Left lung (tissue), 10 donors: ENCODE data around the gene FOCAD. TPM values are rescaled to one million over a fixed set of nuclear protein-coding genes. Genes with fewer than 3 reads are reported as not detected.

Source experiments
- ATAC-seq: fragments of 200-7000 bp; cut with Tn5 transposase; one replicate; pipeline ENCODE4 v1.9.1; 2020; ENCODE audit warnings: moderate library complexity
- DNase-seq, 4 donors: peaks; one replicate each; pipeline ENCODE4 v3.0.0-alpha.2; 2013 to 2020
- H3K27ac ChIP-seq, 2 donors: fragments of 200-600 bp; sonication (generic) in 1 of 2; one replicate each; pipeline versions ENCODE4 v1.5.0 to v1.8.0; 2020 to 2021
- H3K27me3 ChIP-seq, 2 donors: fragments of 200-600 bp; sonication (generic) in 1 of 2; one replicate each; pipeline versions ENCODE4 v1.5.0 to v1.8.0; 2020 to 2021
- H3K36me3 ChIP-seq, 2 donors: fragments of 200-600 bp; sonication (generic) in 1 of 2; one replicate each; pipeline versions ENCODE4 v1.5.0 to v1.8.0; 2020 to 2021
- H3K4me1 ChIP-seq, 2 donors: fragments of 200-600 bp; one replicate each; pipeline ENCODE4 v1.8.0; 2021
- H3K4me3 ChIP-seq, 2 donors: fragments of 200-600 bp; sonication (generic) in 1 of 2; one replicate each; pipeline versions ENCODE4 v1.5.0 to v1.8.0; 2020 to 2021; ENCODE audit warnings: mild to moderate bottlenecking in 1 of 2
- H3K9me3 ChIP-seq, 2 donors: fragments of 200-600 bp; sonication (generic) in 1 of 2; one replicate each; pipeline versions ENCODE4 v1.5.0 to v1.8.0; 2020 to 2021
- intact Hi-C, 2 donors: fragments of 100-400 bp; cut with DNase I; formaldehyde crosslinking; loops; one replicate each; pipeline versions ENCODE4 v1.11.2 to v1.14.2; 2022
- polyA plus RNA-seq, 6 donors: library from polyadenylated mRNA; unstranded; fragments of 120-200 nt; gene quantifications; one replicate each; pipeline ENCODE4 v1.2.1, GENCODE V29; 2013; ENCODE audit not compliant: insufficient read length in 6 of 6
- total RNA-seq, 2 donors: library from RNA; stranded (reverse); fragmentation: NEBNext Ultra II Directional; extraction: Animal tissue kit (Norgen Biotek cat#: 25700); gene quantifications; one replicate each; pipeline ENCODE4 v1.2.1, GENCODE V29; 2021
- TF ChIP-seq, protein P1 (sequence below), 2 donors: fragments of 200-600 bp; sonication (generic) in 1 of 2; IDR thresholded peaks; one replicate each; pipeline versions ENCODE4 v1.5.0 to v1.8.0; 2021; ENCODE audit warnings: antibody characterized with exemption in 2 of 2
- donor health status: DM: no; HTN: yes; CAD: no.
- donor health status: DM: no; HTN: no; CAD: no.

The FOCAD gene
- total and polyA plus RNA-seq, 8 donors, result 23.6 to 43.1 (median 29.9) TPM

DNA sequence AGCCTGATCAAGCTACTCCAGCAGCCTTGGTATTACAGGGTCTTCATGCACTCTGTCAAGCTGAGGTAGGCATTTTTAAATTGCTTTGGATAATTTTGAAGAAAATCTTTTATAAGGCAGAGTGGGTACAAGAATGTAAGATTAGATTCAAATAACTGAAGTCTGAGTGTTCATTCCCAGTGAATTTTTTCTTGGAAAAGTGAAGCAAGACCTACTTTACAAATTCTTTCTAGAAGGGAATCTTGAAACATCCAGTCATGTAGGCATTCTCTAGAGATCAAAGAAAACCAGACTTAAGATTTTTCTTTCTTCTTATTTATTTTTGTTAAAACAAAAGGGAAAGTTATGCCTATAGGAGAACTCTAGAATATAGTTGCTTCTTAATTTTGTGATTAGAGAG lies 139.0 kb downstream of the FOCAD start:
- peaks cover 0 to 13% of the 10 kb centered on the region in 2 donors for H3K36me3 ChIP-seq
- no peaks in the 10 kb centered on the region for H3K9me3 ChIP-seq
- H3K4me3 ChIP-seq, result no peak overlapping the region
- H3K27me3 ChIP-seq, result no peaks in the 10 kb centered on the region
- DNase-seq (no peak), ATAC-seq (no peak)
- no peaks in the 10 kb centered on the region for H3K4me1 ChIP-seq
- TF ChIP-seq, protein P1, sequence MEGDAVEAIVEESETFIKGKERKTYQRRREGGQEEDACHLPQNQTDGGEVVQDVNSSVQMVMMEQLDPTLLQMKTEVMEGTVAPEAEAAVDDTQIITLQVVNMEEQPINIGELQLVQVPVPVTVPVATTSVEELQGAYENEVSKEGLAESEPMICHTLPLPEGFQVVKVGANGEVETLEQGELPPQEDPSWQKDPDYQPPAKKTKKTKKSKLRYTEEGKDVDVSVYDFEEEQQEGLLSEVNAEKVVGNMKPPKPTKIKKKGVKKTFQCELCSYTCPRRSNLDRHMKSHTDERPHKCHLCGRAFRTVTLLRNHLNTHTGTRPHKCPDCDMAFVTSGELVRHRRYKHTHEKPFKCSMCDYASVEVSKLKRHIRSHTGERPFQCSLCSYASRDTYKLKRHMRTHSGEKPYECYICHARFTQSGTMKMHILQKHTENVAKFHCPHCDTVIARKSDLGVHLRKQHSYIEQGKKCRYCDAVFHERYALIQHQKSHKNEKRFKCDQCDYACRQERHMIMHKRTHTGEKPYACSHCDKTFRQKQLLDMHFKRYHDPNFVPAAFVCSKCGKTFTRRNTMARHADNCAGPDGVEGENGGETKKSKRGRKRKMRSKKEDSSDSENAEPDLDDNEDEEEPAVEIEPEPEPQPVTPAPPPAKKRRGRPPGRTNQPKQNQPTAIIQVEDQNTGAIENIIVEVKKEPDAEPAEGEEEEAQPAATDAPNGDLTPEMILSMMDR (IDR thresholded peaks at IDR 0.05), result no peak
- intact Hi-C loops, result no loop called here
- no peak overlapping the region for H3K27ac ChIP-seq

GRCh38 chr9:20831028-20831427 lies 147.0 kb downstream of the FOCAD start:
- no peaks in the 10 kb centered on the region for H3K27me3 ChIP-seq
- DNase-seq, result no peak
- no peaks in the 10 kb centered on the region for H3K36me3 ChIP-seq
- peaks cover 0 to 9% of the 10 kb centered on the region in 2 donors for H3K4me1 ChIP-seq
- intact Hi-C loops, result no loop called here
- H3K4me3 ChIP-seq, result no peak overlapping the region
- H3K9me3 ChIP-seq, result peaks cover 0 to 2% of the 10 kb centered on the region in 2 donors
- H3K27ac ChIP-seq, result no peak overlapping the region
- TF ChIP-seq, protein P1 (IDR thresholded peaks at IDR 0.05), result no peak
- no peak for ATAC-seq

- H3K27ac ChIP-seq, result no peak overlapping the region
- H3K9me3 ChIP-seq, result peaks cover 0 to 2% of the 10 kb centered on the region in 2 donors
- ATAC-seq, result no peak
- no peak overlapping the region for H3K4me3 ChIP-seq
- TF ChIP-seq, protein P1 (IDR thresholded peaks at IDR 0.05), result no peak
- H3K36me3 ChIP-seq, result no peaks in the 10 kb centered on the region
- no peaks in the 10 kb centered on the region for H3K27me3 ChIP-seq
- peaks cover 0 to 12% of the 10 kb centered on the region in 2 donors for H3K4me1 ChIP-seq
- no peak for DNase-seq
- intact Hi-C loops, result no loop called here
These were observed 148.7 kb downstream of the FOCAD start for GRCh38 chr9:20832775-20833174.

- ATAC-seq (peak; percentile 88), DNase-seq (peak in 1 of 4 donors; percentile 34)
- H3K4me1 ChIP-seq, result peaks cover 0 to 12% of the 10 kb centered on the region in 2 donors
- no peaks in the 10 kb centered on the region for H3K9me3 ChIP-seq
- intact Hi-C loops, result no loop called here
- TF ChIP-seq, protein P1 (IDR thresholded peaks at IDR 0.05), result no peak
- H3K36me3 ChIP-seq, result no peaks in the 10 kb centered on the region
- no peaks in the 10 kb centered on the region for H3K27me3 ChIP-seq
- H3K4me3 ChIP-seq, result no peak overlapping the region
- H3K27ac ChIP-seq, result no peak overlapping the region
These were observed 151.6 kb downstream of the FOCAD start for GRCh38 chr9:20835377-20836286.

DNA sequence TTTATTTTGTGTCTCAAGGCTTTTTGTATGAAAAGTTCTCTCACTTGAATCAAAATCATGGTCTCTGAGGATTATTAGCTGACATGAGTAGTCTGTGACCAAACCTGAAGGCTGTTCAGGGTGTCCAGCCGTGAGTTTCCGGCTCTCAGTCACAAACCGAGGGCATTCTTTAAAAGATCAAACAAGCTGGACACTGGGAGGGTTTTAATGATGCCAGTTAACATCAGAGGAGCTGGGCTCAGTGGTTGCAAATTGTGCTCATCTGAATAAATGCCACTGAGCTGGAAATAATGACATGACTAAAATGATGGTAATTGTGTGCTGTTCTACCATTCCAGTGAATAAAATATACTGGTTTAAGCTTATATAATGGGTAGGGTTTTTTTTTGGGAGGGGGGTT lies 153.1 kb downstream of the FOCAD start:
- Histone ChIP-seq H3K27ac (no peak overlapping the region), H3K9me3 (no peaks in the 10 kb centered on the region), H3K36me3 (no peaks in the 10 kb centered on the region), H3K27me3 (no peaks in the 10 kb centered on the region), H3K4me1 (peaks cover 0 to 12% of the 10 kb centered on the region in 2 donors), H3K4me3 (no peak overlapping the region)
- TF ChIP-seq, protein P1 (IDR thresholded peaks at IDR 0.05), result no peak
- no peak for ATAC-seq
- DNase-seq, result no peak
- intact Hi-C loops, result no loop called here
